Keratinocyte (primary cell): ENCODE measurements around the gene KRTAP20-4.

Experiments
- CTCF ChIP-seq, 3 experiments: IDR thresholded peaks in 1 of 3; conservative IDR thresholded peaks in 1 of 3; optimal IDR thresholded peaks in 1 of 3; 2 replicates in 2 of 3; 3 replicates in 1 of 3; pipeline versions ENCODE3 to v1.5.1; 2011; ENCODE audit warnings: low read length in 3 of 3, mild to moderate bottlenecking in 3 of 3, moderate library complexity in 2 of 3, control low read depth in 1 of 3, inconsistent platforms in 1 of 3; ENCODE audit not compliant: insufficient read depth in 2 of 3; ENCODE audit errors: extremely low read depth in 1 of 3
- EZH2 ChIP-seq: IDR thresholded peaks from one replicate; pipeline ENCODE4 v1.6.1; 2012; ENCODE audit warnings: inconsistent platforms, mild to moderate bottlenecking, low read length, moderate library complexity

- no peak for TF ChIP-seq EZH2
- no peak for TF ChIP-seq CTCF (optimal IDR thresholded peaks at IDR 0.05 in 1 of 3, IDR thresholded peaks at IDR 0.05 in 1 of 3, conservative IDR thresholded peaks at IDR 0.05 in 1 of 3; ENCODE audit: extremely low read depth in 1 of 3, insufficient read depth in 2 of 3, low read length in 3 of 3)
These were observed 2.9 kb downstream of the KRTAP20-4 start for GRCh38 chr21:30623362-30623761.
